GM13977 (cell line): ENCODE results near the gene SYT8.
"Not testable (repeated sequence)": the region's sequence is repeated elsewhere in the genome, so short reads cannot be mapped to it uniquely, and the experiment has no call there.

ENCODE experiments used
- DNase-seq: peaks from one replicate; pipeline ENCODE4 v3.0.0; 2012; ENCODE audit warnings: low spot score
- in situ Hi-C: fragments of 300-500 bp; cut with MboI; formaldehyde crosslinking; loops from one replicate; pipeline ENCODE4 v1.12.0; 2022; ENCODE audit warnings: low sequenced_read_pairs, low pct_unique_long_range_greater_than_20kb, mixed read lengths, inconsistent platforms; ENCODE audit not compliant: unreplicated experiment
- TF ChIP-seq, protein P1 (sequence below): IDR thresholded peaks from 2 replicates; pipeline ENCODE4 v1.5.1; 2012; ENCODE audit warnings: mild to moderate bottlenecking, control low read depth; ENCODE audit not compliant: insufficient read depth; ENCODE audit errors: extremely low read depth, missing control alignments

Gene SYT8

DNA sequence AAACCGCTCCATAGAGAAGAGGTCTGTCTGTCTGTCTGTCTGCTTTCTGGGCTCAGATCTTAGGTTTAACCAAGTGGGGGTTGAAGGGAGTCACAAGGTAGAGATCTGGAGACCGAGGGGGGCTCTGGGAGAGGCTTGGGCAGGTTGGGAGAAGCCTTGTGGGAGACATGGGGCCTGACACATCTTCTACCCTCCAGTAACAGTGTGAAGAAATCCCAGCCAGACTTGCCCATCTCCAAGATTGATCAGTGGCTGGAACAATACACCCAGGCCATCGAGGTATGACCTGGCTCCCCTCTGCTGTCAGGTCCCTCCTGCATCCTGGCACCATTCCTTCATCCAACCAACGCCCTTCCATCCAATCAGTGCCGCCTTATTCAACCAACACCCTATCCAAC, 49.5 kb downstream of the SYT8 start:
- DNase-seq, result no peak
- in situ Hi-C loops, result no loop called here
- TF ChIP-seq, protein P1, sequence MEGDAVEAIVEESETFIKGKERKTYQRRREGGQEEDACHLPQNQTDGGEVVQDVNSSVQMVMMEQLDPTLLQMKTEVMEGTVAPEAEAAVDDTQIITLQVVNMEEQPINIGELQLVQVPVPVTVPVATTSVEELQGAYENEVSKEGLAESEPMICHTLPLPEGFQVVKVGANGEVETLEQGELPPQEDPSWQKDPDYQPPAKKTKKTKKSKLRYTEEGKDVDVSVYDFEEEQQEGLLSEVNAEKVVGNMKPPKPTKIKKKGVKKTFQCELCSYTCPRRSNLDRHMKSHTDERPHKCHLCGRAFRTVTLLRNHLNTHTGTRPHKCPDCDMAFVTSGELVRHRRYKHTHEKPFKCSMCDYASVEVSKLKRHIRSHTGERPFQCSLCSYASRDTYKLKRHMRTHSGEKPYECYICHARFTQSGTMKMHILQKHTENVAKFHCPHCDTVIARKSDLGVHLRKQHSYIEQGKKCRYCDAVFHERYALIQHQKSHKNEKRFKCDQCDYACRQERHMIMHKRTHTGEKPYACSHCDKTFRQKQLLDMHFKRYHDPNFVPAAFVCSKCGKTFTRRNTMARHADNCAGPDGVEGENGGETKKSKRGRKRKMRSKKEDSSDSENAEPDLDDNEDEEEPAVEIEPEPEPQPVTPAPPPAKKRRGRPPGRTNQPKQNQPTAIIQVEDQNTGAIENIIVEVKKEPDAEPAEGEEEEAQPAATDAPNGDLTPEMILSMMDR, result no peak

DNA sequence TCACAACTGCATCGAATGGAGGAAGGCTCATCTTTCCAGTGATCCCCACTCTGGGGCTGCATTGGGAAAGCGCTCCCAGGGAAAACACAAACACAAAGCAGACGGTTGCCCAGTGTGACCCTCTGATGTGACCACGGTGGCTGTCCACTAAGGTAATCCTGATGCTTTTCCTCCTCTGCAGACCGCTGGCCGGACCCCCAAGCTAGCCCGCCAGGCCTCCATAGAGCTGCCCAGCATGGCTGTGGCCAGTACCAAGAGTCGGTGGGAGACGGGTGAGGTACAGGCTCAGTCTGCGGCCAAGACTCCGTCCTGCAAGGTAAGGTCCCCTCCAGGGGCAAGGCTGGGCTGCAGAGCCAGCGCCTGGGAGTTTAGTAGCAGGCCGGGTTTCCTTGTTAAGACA, 51.8 kb downstream of the SYT8 start:
- DNase-seq, in situ Hi-C loops: not testable (repeated sequence)
